ENCODE measurements around the gene ADK. TPM values are rescaled to one million over a fixed set of nuclear protein-coding genes. Genes with fewer than 3 reads are reported as not detected.
"Not testable (repeated sequence)": the region's sequence is repeated elsewhere in the genome, so short reads cannot be mapped to it uniquely, and the experiment has no call there.

Gene ADK
- total and polyA plus RNA-seq, 10 donors = 11.1 to 40.5 (median 32.1) TPM

DNA sequence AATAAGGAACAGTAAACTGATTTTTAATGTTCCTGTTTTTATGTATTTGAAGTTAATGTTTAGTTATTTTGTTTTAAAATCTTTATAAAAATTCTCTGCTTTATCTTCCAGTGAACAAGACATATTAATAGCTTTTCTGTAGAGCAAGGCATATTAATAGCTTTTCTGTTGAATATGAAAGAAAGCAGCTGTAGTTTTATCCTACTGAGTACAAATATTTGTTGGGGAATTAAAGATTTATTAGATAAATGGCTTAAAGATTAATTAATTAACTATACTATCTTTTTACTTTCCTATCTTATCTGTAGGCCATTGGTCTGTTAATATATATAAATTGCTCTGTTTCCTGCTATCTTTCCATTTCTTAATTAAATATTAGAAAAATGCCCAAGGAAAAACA is 299.6 kb downstream of the ADK start:
- peaks cover 0 to 6% (median 0%) of the 10 kb centered on the region in 6 donors for H3K4me1 ChIP-seq
- no peak for TF ChIP-seq POLR2AphosphoS5 (IDR thresholded peaks at IDR 0.05)
- TF ChIP-seq POLR2A (IDR thresholded peaks at IDR 0.05) = no peak
- TF ChIP-seq CTCF (IDR thresholded peaks at IDR 0.05 in 8 of 11, conservative IDR thresholded peaks at IDR 0.05 in 3 of 11) = no peak

GRCh38 chr10:74451127-74451829 is 300.3 kb downstream of the ADK start:
- Histone ChIP-seq H3K4me1 (peaks cover 0 to 5% (median 0%) of the 10 kb centered on the region in 6 donors), H3K9me3 (peaks cover 0 to 6% (median 0%) of the 10 kb centered on the region in 8 donors), H3K27ac (no peak overlapping the region), H3K27me3 (replicated peaks in 1 of 7) (no peaks in the 10 kb centered on the region), H3K4me3 (no peak overlapping the region), H3K36me3 (peaks cover 0 to 16% (median 0%) of the 10 kb centered on the region in 6 donors)
- DNase-seq = no peak
- TF ChIP-seq CTCF (IDR thresholded peaks at IDR 0.05 in 8 of 11, conservative IDR thresholded peaks at IDR 0.05 in 3 of 11) (no peak), POLR2A (IDR thresholded peaks at IDR 0.05) (no peak), POLR2AphosphoS5 (IDR thresholded peaks at IDR 0.05) (no peak)
- intact Hi-C loops (cut with DNase I; ENCODE audit: low total_unique reads) = no loop called here
- 90 to 93% (median 90%) methylated on average over 1 of the region's 1 CpG for WGBS, 5 donors

More for the DNA sequence above, 299.6 kb downstream of the ADK start:
- DNase-seq = no peak
- H3K27me3 ChIP-seq (replicated peaks in 1 of 7) = no peaks in the 10 kb centered on the region
- H3K27ac ChIP-seq = no peak overlapping the region
- intact Hi-C loops (cut with DNase I; ENCODE audit: low total_unique reads) = no loop called here
- H3K4me3 ChIP-seq = no peak overlapping the region
- H3K36me3 ChIP-seq = peaks cover 0 to 10% (median 0%) of the 10 kb centered on the region in 6 donors
- peaks cover 0 to 3% (median 0%) of the 10 kb centered on the region in 8 donors for H3K9me3 ChIP-seq

- Histone ChIP-seq H3K27me3 (replicated peaks in 1 of 7) (no peaks in the 10 kb centered on the region), H3K4me3 (no peak overlapping the region), H3K27ac (no peak overlapping the region), H3K9me3 (peaks cover 0 to 13% (median 4%) of the 10 kb centered on the region in 8 donors), H3K4me1 (peaks cover 0 to 5% (median 0%) of the 10 kb centered on the region in 6 donors), H3K36me3 (peaks cover 0 to 17% (median 0%) of the 10 kb centered on the region in 6 donors)
- intact Hi-C loops (cut with DNase I; ENCODE audit: low total_unique reads) = no loop called here
- 95 to 100% (median 98%) methylated on average over 1 of the region's 1 CpG for WGBS, 5 donors
- DNase-seq = no peak
- TF ChIP-seq POLR2A (IDR thresholded peaks at IDR 0.05) (no peak), CTCF (IDR thresholded peaks at IDR 0.05 in 8 of 11, conservative IDR thresholded peaks at IDR 0.05 in 3 of 11) (no peak), POLR2AphosphoS5 (IDR thresholded peaks at IDR 0.05) (no peak)
These were observed 302.1 kb downstream of the ADK start for GRCh38 chr10:74453169-74453568.

- H3K27me3 ChIP-seq (replicated peaks in 1 of 7); intact Hi-C loops (cut with DNase I; ENCODE audit: low total_unique reads); H3K27ac ChIP-seq; H3K4me3 ChIP-seq; DNase-seq; H3K4me1 ChIP-seq: not testable (repeated sequence)
- H3K9me3 ChIP-seq = peaks cover 0 to 13% (median 4%) of the 10 kb centered on the region in 8 donors
- 96 to 100% (median 100%) methylated on average over 1 of the region's 1 CpG for WGBS, 5 donors
- peaks cover 0 to 17% (median 0%) of the 10 kb centered on the region in 6 donors for H3K36me3 ChIP-seq
These were observed 306.5 kb downstream of the ADK start for GRCh38 chr10:74457478-74457877.
